Kidney epithelial cell (primary cell): Measurements from ENCODE around the gene RPS19. TPM values are rescaled to one million over a fixed set of nuclear protein-coding genes. Genes with fewer than 3 reads are reported as not detected.

Source experiments
- DNase-seq: peaks from one replicate; pipeline ENCODE4 v3.0.0-alpha.2; 2010; ENCODE audit warnings: low read depth
- H3K27me3 ChIP-seq: 2 replicates; pipeline ENCODE4 v1.6.0; 2011; ENCODE audit warnings: low read length; ENCODE audit not compliant: control insufficient read depth, insufficient read depth
- H3K36me3 ChIP-seq: 2 replicates; pipeline ENCODE4 v1.5.1; 2011; ENCODE audit warnings: low read length; ENCODE audit not compliant: control insufficient read depth, insufficient read depth
- H3K4me3 ChIP-seq: 2 replicates; pipeline ENCODE4 v1.5.1; 2011; ENCODE audit warnings: low read depth, mild to moderate bottlenecking, control low read depth, low read length
- total RNA-seq: library from RNA; depleted of rRNA; stranded (reverse); fragments of >200 nt; gene quantifications from 2 replicates; pipeline ENCODE4 v1.2.3, GENCODE V29; 2015
- TF ChIP-seq, protein P1 (sequence below): IDR thresholded peaks from 2 replicates; pipeline ENCODE4 v1.5.1; 2011; ENCODE audit warnings: mild to moderate bottlenecking, moderate library complexity, low read length, control low read depth, inconsistent platforms; ENCODE audit not compliant: insufficient read depth, poor library complexity, severe bottlenecking

RPS19 gene
- total RNA-seq, 1 donor from 2014 or later: 1,699 TPM

DNA sequence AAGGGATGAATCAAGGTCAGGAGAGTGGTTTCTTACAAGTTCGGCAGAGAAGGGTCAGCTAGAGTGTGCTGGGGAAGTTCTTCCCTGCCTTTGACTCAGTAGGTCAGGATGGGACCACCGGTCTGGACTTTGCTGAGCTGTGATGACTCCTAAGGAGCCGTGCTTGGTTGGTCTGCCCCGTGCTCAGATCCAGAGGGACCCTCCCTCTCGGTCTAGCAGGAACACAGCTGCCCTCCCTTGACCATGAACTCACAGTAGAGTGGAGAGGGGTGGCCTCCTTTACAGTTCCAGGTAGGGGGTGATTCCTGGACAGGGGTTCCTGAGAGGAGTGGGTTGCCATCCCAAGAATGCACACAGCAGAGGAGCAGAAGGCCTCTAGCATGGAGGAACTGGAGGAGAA lies 4.3 kb downstream of the RPS19 start:
- Histone ChIP-seq H3K4me3 (no peak overlapping the region), H3K36me3 (peaks cover 15% of the 10 kb centered on the region), H3K27me3 (no peaks in the 10 kb centered on the region)
- TF ChIP-seq, protein P1, sequence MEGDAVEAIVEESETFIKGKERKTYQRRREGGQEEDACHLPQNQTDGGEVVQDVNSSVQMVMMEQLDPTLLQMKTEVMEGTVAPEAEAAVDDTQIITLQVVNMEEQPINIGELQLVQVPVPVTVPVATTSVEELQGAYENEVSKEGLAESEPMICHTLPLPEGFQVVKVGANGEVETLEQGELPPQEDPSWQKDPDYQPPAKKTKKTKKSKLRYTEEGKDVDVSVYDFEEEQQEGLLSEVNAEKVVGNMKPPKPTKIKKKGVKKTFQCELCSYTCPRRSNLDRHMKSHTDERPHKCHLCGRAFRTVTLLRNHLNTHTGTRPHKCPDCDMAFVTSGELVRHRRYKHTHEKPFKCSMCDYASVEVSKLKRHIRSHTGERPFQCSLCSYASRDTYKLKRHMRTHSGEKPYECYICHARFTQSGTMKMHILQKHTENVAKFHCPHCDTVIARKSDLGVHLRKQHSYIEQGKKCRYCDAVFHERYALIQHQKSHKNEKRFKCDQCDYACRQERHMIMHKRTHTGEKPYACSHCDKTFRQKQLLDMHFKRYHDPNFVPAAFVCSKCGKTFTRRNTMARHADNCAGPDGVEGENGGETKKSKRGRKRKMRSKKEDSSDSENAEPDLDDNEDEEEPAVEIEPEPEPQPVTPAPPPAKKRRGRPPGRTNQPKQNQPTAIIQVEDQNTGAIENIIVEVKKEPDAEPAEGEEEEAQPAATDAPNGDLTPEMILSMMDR: no peak
- no peak for DNase-seq

DNA sequence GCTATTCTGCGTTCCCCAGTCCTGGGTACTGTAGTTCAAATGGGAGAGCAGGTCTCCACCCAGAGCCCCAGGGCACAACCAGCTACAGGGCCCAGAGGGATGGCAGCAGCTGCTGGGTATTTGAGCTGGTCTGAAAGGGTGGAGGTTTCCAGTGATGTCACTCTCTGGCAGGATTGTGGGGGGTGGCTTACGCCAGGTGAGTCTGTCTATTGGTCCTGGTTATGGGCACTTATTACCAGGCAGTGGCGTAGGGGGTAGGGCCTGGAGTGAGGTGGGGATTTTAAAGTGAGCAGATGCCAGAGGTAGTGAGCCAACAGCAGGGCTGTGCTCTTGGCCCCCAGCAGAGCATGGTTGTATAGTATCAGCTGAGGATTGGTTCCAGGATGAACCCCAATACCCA lies 6.2 kb downstream of the RPS19 start:
- TF ChIP-seq, protein P1: no peak
- no peak overlapping the region for H3K4me3 ChIP-seq
- peaks cover 21% of the 10 kb centered on the region for H3K36me3 ChIP-seq
- no peak for DNase-seq
- H3K27me3 ChIP-seq: no peaks in the 10 kb centered on the region

DNA sequence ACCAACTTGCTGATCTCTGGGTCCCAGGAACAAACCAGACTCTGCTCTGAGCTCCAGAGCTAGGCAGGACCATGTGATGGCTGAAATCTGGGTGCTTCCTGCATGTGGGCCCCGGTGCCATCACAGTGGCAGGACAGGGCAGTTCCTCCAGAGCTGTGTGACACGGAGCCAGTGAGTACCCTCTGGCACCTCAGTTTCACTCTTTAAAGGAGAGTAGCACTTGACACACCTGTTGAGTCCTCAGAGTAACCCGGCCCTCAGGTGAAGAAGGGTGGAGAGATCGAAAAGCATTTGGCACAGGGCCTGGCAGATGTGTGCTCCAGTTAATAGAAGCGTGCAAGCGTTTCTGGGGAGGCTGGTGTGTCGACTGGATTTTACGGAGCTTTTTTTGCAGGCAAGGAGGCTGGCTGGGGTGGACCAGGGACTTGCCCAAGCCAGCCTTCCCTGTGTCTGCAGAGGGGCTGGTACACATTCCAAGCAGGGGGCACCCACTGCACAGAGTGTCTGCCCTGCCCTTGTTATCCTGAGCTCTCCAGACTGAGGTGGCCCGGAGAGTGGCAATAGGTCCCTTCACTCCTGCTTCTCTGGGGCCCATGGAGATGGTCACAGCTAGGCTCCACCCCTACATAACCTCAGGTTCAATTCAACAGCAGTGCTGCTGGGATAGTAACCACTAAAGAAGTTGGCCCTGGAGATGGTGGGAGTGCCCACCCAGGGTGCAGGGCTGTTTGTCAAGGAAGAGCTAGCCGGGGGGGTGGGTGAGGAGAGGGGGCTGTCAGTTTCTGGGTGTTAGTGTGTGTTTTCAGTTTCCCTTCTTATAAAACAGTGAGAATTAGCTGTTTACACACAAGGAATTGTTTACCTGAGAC lies 8.3 kb downstream of the RPS19 start:
- H3K36me3 ChIP-seq: peaks cover 17% of the 10 kb centered on the region
- TF ChIP-seq, protein P1: no peak

DNA sequence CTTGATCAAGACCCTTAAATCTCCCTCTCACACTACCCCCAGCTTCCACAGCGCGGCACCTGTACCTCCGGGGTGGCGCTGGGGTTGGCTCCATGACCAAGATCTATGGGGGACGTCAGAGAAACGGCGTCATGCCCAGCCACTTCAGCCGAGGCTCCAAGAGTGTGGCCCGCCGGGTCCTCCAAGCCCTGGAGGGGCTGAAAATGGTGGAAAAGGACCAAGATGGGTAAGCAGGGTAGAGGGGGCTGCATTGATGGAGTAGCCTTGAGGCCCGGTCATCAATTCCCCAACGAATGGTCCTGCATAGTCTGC lies 8.9 kb downstream of the RPS19 start:
- peaks cover 17% of the 10 kb centered on the region for H3K36me3 ChIP-seq
- no peak for DNase-seq
- TF ChIP-seq, protein P1: no peak
- no peak overlapping the region for H3K4me3 ChIP-seq
- H3K27me3 ChIP-seq: no peaks in the 10 kb centered on the region

More for the DNA sequence above, 8.3 kb downstream of the RPS19 start:
- DNase-seq: no peak
- H3K27me3 ChIP-seq: no peaks in the 10 kb centered on the region
- no peak overlapping the region for H3K4me3 ChIP-seq

DNA sequence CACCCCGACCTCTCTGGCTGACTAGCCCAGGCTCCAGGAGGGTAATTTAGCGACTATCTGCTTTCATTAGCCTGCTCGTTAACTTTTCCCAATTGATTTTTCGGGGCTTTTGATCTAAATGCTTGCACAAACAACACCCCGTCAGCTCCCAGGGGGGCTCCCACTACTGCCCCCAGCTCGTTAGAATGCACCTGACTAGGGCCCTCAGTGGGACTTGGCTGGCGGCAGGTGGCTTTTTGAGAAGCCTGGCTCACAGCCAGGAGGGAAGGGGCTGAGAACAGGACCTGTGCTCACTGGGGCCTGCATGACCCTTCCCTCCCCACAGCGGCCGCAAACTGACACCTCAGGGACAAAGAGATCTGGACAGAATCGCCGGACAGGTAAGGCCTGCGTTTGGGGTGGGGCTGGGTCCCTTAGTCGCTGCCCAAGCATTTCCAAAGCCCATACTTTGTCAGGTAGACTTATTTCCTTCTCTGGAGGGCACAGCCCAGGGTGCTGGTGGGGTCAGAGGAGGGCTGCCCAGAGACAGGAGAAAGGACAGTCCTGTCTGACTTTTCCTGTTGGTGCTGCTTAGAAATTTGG lies 9.4 kb downstream of the RPS19 start:
- Histone ChIP-seq H3K36me3 (peaks cover 16% of the 10 kb centered on the region), H3K4me3 (no peak overlapping the region), H3K27me3 (no peaks in the 10 kb centered on the region)
- TF ChIP-seq, protein P1: no peak
- no peak for DNase-seq
